GM12801 (cell line): ENCODE results near the gene NPDC1.

Experiments used
- CTCF ChIP-seq: IDR thresholded peaks from one replicate; pipeline ENCODE4 v1.5.1; 2011; ENCODE audit warnings: control low read depth; ENCODE audit not compliant: insufficient read length; ENCODE audit errors: extremely low read depth

The NPDC1 gene

GRCh38 chr9:137070906-137071275 lies 24.9 kb upstream of the NPDC1 start:
- no peak for TF ChIP-seq CTCF

GRCh38 chr9:137070201-137070905 lies 24.4 kb upstream of the NPDC1 start, which contains the start of gene SAPCD2:
SAPCD2 (minus strand) TSS chr9:137070557; CDS start chr9:137070460, 97 bp downstream.
- no peak for TF ChIP-seq CTCF

- TF ChIP-seq CTCF, result no peak
These were observed 23.6 kb upstream of the NPDC1 start for GRCh38 chr9:137069508-137070091.

GRCh38 chr9:137068539-137069507 lies 22.8 kb upstream of the NPDC1 start:
- no peak for TF ChIP-seq CTCF

GRCh38 chr9:137067860-137068538 lies 22.0 kb upstream of the NPDC1 start:
- TF ChIP-seq CTCF, result no peak

- TF ChIP-seq CTCF, result no peak
These were observed 20.3 kb upstream of the NPDC1 start for GRCh38 chr9:137066096-137066861.
